ENCODE data around the gene POU2AF1.

Gene POU2AF1

GRCh38 chr11:111393096-111393495 lies 14.0 kb upstream of the POU2AF1 start:
- H3K27ac ChIP-seq, result no peak overlapping the region
- TF ChIP-seq ZFX (IDR thresholded peaks at IDR 0.05; ENCODE audit: borderline replicate concordance), result no peak
- TF ChIP-seq CTCF (IDR thresholded peaks at IDR 0.05), result no peak

GRCh38 chr11:111392552-111392951 lies 13.5 kb upstream of the POU2AF1 start:
- no peak overlapping the region for H3K27ac ChIP-seq
- no peak for TF ChIP-seq CTCF (IDR thresholded peaks at IDR 0.05)
- no peak for TF ChIP-seq ZFX (IDR thresholded peaks at IDR 0.05; ENCODE audit: borderline replicate concordance)

- TF ChIP-seq CTCF (IDR thresholded peaks at IDR 0.05) (no peak), ZFX (IDR thresholded peaks at IDR 0.05; ENCODE audit: borderline replicate concordance) (no peak)
- no peak overlapping the region for H3K27ac ChIP-seq
Observed at GRCh38 chr11:111391328-111392124, 12.5 kb upstream of the POU2AF1 start.

- no peak for TF ChIP-seq ZFX (IDR thresholded peaks at IDR 0.05; ENCODE audit: borderline replicate concordance)
- TF ChIP-seq CTCF (IDR thresholded peaks at IDR 0.05), result no peak
- no peak overlapping the region for H3K27ac ChIP-seq
Observed at GRCh38 chr11:111388842-111389241, 9.8 kb upstream of the POU2AF1 start.

- TF ChIP-seq ZFX (IDR thresholded peaks at IDR 0.05; ENCODE audit: borderline replicate concordance) (no peak), CTCF (IDR thresholded peaks at IDR 0.05) (no peak)
- no peak overlapping the region for H3K27ac ChIP-seq
Observed at GRCh38 chr11:111388420-111388819, 9.3 kb upstream of the POU2AF1 start.

GRCh38 chr11:111387363-111387762 lies 8.3 kb upstream of the POU2AF1 start:
- no peak for TF ChIP-seq CTCF (IDR thresholded peaks at IDR 0.05)
- TF ChIP-seq ZFX (IDR thresholded peaks at IDR 0.05; ENCODE audit: borderline replicate concordance), result no peak
- no peak overlapping the region for H3K27ac ChIP-seq

- no peak overlapping the region for H3K27ac ChIP-seq
- no peak for TF ChIP-seq ZFX (IDR thresholded peaks at IDR 0.05; ENCODE audit: borderline replicate concordance)
- TF ChIP-seq CTCF (IDR thresholded peaks at IDR 0.05), result no peak
Observed at GRCh38 chr11:111386611-111387150, 7.6 kb upstream of the POU2AF1 start.
